Fibroblast of skin of left biceps (primary cell): ENCODE measurements around the gene AKAP9.
A peak's percentile ranks its signal among the peaks of the same experiment; 100 is the strongest.
"Not testable (repeated sequence)": the region's sequence is repeated elsewhere in the genome, so short reads cannot be mapped to it uniquely, and the experiment has no call there.

Experiments
- DNase-seq, 2 experiments: peaks; one replicate each; pipeline ENCODE4 v3.0.0-alpha.2; 2013; ENCODE audit warnings: low read depth in 2 of 2

AKAP9 gene

DNA sequence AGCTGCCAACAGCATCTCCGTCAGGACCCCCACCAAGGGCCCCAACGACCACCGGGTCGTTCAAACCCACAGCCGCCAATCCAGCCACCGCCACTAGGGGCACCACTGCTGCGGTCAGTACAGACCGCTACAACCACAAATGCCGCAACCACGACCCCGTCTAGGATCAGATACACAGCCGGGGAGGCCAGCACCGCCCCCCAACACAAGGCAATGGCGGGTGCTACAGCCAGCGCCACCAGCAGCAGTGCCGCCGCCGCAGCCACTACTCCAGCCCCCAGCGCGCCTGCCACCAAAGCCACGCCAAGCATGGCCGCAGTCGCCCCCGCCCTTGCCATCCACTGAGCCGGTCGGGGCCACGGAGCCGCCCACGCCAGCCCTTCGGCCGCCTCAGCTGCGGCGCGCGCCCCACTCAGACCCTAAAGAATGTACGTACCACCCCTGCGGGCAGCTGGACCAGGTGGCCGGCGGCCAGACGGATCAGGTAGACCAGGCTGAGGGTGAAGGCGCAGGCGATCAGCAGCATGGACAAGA, 193.1 kb downstream of the AKAP9 start:
- DNase-seq: peak; percentile 16 to 20

DNA sequence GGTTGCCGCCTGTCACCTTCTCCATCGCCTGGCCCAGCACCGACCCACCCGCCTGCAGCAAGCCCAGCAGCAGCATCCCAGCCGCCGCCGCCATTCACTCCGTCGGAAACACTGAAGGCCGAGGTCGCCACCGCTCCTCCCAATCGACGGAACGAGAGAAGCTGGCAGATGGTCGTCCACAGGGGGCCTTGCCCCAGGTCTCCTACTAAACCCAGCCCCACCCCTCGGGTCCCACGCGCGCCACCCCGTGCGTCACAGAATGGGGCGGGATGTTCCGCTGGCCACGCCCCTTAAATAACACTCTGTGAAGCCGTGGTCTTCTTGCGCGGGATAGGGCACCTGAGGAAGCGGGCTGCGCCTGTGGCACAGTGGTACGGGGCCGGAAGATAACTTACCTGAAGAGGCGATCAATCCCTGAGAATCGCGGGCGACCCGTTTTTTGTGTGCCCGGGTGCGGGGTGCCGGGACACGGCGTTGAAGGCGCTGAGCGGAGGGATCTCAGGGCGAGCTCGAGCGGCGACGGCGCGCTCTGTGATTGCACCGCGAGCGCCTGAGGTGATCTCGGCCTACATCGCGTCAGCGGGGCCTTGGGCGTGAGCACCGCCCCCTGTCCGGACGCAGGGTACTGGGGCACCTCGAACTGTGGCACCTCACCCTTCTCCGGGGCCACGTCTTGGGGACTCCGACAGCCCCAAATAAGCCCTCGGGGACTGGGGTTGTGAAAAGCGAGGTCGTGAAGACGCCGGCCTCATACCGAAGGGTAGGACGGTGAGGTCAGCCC, 193.8 kb downstream of the AKAP9 start, which contains the start of gene CYP51A1:
Gene CYP51A1 (minus strand): TSS at position 207 of the 781 bp plus-strand sequence. CDS start 113 bp downstream, at position 94.
- DNase-seq: peak; percentile 83 to 86

DNA sequence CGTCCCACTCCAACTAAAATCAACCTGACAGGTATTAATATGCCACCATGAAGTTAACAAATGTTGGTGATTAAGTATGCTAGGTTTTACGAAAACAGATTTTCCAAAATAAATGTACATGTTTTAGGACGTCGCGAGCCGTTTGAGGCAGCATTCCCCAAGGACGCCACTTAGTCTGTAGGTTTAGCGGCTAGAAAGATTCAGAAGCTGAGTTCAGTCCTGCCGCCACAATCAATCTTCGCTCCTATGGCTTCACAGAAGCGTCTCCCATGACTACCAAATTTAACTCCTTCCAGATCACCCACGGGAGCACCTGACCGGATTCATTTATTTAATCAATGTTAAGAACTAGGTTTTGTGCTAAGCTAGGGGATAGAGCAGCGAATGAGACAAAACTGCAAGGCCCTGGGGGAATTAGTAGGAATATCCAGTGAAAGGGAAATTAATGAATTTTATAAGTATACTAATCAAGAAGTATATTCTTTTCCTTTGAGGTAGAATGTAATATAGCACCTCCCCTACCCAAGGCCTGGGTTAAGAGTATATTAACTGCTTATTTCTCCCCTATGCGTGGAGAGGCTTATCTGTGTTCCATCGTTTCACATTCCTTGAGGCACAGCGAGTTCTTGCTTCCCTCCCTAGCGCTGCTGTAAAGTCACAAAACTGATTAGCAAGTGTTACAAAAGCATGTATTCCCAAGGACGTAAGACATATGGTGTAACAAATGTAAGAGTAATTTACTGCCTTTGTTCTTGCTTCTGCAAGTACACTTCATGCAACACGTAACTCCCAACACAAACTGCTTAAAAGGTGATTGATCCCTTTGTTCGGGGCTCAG, 194.6 kb downstream of the AKAP9 start:
- no peak for DNase-seq

GRCh38 chr7:92137557-92137956, 196.9 kb downstream of the AKAP9 start:
- no peak for DNase-seq

DNA sequence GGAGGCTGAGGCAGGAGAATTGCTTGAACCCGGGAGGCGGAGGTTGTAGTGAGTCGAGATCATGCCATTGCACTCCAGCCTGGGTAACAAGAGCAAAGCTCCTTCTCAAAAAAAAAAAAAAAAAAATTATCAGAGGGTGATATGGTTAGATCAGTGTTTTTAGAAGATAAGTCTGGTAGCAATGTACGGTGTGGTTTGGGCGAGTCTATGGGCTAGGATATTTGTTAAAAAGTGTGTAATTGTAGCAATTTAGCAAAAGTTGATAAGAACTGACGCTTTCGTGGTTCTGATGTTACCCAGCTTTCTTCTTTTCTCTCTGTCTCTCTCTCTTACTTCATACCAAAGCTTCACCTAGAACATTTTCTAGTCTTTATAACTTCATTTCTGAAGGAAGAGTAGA, 200.5 kb downstream of the AKAP9 start:
- no peak for DNase-seq

GRCh38 chr7:92142791-92143190, 202.1 kb downstream of the AKAP9 start:
- not testable (repeated sequence) for DNase-seq

- not testable (repeated sequence) for DNase-seq
Observed at GRCh38 chr7:92143192-92143880, 202.7 kb downstream of the AKAP9 start.

GRCh38 chr7:92149736-92150239, 209.1 kb downstream of the AKAP9 start:
- no peak for DNase-seq

DNA sequence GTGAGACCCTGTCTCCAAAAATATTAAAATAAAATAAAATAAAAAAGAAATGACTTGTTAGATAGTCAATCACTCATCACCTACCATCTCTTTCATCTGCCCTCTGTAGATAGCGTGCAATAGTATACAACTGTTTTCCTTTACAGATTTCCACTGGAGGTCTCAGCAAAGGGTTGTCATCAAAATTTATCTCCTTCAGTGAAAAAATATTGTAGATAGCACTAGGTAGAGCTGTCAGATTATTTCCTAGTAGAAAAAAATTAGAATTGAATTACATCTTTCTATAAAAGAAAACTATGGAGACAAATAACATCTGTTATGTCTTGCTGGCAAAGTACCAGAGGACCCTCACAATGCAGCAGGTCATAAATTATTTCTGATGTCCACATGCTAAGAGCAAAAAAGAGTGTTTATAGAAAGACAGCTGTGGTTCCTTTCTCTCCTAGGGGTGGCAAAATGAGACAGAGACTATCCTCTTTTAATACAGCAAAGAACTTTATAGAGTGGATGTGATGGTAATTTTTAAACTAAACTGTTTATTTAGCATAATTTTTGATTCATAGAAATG, 209.9 kb downstream of the AKAP9 start:
- DNase-seq: no peak

DNA sequence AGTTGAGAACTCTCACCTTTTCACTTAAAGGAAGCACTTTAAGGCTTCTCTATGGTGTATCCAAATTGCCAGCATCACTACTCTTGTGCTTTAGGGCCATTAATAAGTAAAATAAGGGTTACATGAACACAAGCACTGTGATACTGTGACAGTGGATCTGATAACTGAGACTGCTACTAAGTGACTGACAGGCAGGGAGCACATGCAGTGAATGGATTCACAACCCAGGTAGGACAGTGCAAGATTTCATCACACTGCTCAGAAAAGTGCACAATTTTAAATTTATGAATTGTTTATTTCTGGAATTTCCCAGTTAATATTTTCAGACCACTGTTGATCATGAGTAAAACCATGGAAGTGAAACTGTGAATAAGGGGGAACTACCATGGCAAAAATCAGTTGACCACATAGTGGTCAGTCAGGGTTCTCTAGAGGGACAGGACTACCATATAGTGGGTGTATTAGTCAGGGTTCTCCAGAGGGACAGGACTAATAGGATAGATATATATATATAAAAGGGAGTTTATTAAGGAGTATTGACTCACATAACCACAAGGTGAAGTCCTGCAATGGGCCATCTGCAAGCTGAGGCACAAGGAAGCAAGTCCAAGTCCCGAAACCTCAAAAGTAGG, 214.6 kb downstream of the AKAP9 start:
- no peak for DNase-seq

DNA sequence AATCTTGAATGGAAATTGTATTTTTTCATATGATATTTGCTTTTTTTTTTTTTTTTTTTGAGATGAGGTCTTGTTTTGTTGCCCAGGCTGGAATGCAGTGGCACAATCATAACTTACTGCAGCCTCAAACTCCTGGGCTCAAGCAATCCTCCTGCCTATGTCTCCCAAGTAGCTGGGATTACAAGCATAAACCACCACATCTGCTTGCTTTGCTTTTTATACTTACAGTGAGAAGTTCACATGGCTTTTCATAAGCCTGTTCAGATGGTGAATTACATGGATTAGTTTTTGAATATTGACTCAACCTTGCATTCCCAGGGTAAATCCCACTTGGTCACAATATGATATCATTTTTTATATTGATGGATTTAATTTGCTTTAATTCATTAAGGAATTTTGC, 216.3 kb downstream of the AKAP9 start:
- DNase-seq: no peak

- peak; percentile 85 to 87 for DNase-seq
Observed at GRCh38 chr7:92158660-92159575, 218.3 kb downstream of the AKAP9 start.
